NOMO-1 treated with dmso at 0.1 percent for 144 hours (cell line): ENCODE results near the gene S100A11.
"Not testable (repeated sequence)": the region's sequence is repeated elsewhere in the genome, so short reads cannot be mapped to it uniquely, and the experiment has no call there.

Experiments
- DNase-seq: peaks from one replicate; lab custom pipeline; 2025; ENCODE audit not compliant: unreplicated experiment; lab: John Stamatoyannopoulos, UW

Gene S100A11

DNA sequence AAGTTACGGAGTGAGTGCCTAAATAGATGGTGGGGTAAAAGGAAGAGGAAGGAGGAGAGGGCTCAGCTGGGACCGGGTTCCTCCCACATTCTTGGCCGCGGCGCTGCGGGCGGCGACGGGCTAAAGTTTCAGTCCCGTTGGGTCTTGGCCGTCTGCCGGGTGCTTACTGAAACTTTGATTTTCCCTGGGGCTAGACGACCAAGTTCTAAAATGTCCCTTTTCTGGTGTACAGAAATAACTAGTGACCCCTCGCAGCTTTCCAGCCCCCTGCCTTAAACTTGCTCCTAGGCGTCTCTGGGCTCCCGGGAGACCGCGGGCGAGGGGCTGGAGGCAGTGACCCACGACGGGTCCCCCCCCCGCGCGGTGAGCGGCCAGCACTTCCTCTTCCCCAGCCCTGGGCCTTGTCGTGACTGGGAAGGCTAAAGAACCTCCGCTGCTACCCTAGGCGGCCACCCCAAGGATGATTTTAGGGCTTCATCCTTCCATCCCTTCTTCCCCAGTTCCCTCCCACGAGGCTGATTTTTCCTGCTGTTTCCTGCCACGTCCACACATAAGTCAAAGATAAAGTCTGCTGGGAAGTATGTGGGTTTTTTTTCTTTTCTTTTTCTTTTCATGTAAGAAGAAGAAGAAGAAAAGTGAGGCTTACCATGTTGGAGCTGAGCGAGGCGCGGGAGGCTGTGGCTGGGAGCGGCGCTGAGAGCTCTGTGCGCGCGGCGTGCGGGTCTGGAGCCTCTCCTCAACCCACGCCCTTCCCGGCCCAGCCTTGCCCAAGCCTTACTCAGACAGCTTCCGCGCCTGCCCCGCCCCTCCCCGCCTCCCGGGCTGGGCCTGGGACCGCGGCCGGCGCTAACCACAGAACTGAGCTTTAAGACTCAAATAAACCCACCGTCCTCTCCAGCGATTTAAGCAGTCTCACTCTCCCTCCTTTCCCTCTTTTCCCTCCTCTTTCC is at the start of gene S100A11:
Gene S100A11, minus strand, starts transcription at position 738 of the 950 bp plus-strand sequence. Its CDS starts 89 bp downstream, at position 649.
- DNase-seq, result peak; percentile 81

DNA sequence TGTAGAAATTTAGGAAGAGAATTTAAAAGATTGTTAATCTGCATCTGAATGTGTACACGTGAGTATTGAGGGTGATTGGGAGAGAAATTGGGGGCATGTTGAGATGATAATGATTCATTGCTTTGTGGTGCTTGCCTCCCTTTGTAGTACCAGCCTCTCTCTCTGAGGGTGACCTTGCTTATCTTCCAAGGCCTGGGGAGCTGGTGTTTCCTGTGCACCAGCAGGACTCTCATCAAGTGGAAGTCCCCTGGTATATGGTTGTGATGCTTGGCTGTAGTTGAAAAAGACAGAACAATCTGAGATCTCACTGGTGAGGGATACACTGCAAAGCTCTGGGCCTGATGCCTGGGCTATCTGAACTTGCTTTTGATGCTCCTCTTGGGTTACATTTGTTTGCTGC is 48.0 kb upstream of the S100A11 start:
- DNase-seq, result no peak

DNA sequence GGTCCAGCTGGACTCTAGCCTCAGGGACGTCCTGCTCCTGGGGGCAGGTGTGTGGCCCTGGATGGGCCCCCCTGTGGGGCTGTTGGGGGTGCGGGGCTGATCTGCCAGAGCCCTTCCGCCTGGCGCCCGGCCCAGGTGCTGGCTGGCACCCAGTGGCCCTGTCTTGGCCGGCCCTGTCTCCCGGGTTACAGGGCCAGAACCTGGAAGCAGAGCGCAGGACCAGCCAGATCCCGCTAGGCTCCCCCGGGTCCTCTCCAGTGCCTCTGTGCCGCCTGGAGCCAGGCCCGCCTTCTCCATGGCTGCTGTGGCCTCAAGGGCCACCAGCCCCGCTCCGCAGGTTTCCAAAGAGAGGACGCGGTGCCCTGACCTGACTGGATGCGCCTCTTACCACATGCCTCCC is 44.2 kb upstream of the S100A11 start:
- DNase-seq, result not testable (repeated sequence)

DNA sequence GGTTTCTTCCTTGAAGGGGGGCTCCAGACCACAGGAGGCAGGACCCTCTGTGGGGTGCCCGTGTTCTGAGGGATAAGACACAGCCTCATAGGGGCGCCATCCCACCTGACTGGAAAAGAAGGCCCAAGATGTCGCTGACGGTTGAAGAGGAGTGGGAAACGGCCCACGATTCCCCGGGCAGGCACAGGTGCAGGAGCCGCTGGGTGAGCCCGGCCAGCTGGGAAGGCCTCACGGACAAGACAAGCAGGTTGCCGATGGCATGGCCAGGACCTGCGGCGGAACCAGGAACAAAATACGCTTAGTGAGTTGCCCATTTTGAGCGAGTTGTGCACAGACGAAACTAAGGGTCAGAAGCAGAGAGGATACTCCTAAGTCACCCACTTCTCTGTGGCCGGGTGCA is 43.7 kb upstream of the S100A11 start:
- DNase-seq, result not testable (repeated sequence)

DNA sequence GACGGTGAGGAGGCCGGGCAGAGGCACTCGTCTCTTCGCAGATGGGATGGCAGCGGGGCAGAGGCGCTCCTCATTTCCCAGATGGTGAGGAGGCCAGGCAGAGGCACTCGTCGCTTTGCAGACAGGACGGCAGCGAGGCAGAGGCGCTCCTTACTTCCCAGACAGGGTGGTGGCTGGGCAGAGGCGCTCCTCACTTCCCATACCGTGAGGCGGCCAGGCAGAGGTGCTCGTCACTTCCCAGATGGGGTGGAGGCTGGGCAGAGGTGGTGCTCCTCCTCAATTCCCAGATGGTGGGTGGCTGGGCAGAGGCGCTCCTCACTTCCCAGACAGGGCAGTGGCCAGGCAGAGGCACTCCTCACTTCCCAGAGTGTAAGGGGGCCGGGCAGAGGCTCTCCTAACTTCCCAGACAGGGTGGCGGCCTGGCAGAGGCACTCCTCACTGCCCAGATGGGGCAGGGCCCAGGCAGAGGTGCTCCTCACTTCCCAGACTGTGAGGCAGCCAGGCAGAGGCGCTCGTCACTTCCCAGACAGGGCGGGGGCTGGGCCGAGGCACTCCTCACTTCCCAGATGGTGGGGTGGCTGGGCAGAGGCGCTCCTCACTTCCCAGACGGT is 42.1 kb upstream of the S100A11 start:
- DNase-seq, result no peak

DNA sequence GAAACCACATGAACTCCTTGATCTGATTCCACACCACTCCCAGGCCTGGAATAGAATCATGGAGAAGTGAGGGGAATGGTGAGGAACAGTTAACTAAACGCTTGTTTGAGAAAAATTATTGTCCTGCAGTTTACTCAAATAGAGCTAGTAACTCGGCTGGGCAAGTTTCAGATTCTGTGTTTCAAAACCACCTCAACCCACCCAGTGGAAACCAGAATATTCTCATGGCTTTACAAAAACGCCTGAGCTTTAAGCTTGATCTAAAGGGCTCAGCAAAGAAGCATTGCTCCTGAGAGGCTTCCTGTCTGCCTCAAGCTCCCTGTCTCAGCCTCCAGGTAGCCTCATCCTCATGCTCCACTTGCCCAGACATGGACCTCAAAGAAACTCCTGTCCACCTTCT is 35.5 kb upstream of the S100A11 start:
- DNase-seq, result no peak

DNA sequence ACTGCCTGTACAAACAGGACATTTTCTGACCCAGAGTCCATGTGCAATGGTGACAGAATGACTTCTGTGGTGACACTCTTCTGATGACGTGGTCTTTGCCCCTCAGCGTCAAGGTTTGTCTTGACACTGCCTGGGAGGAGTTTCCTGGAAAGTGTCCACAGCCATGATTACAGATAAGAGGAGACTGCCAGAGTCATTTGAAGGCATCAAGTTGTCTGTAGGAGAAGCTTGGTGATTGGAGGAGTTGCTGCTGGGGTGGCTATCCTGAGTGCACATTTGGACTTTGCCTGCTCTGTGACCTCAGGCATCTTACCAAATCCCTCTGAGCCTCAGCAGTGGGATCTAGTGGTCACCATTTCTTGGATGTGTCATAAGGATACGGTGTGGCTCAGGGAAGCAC is 34.3 kb upstream of the S100A11 start:
- no peak for DNase-seq

DNA sequence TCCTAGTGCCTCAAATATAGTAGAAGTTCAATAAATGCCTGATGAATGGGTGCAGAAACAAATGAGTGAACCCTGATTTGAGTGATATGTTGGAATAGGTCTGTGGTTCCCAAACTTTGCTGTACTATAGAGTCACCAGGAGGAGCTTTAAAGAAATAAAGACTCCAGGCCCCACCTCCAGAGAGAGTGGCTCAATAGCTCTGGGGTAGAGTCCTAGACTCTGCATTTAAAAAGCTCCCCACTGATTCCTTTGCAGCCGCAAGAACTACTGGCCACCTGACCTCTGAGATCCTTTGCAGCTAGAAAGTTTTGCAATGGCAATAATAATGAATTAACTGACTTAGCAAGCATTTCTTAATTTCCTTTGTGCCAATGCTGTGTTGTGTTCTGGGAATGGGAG is 31.1 kb upstream of the S100A11 start:
- DNase-seq, result no peak

DNA sequence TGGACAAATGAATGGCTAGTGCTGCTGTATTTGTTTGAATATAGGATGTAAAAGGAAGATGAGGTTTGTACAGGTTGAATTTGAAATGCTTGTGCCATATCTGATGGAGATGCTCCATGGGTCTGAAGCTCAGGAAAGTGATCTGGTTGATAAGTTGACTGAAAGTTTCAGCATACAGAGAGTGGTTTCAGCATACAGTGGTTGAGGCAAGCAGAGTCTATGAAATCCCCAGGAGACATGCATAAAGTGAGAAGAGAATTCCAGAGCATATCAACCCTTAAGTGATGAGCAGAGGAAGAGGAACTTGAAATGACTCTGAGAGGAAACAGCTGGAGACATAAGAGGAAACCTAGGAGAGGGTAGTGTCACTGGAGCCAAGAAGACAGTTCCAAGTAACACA is 30.3 kb upstream of the S100A11 start:
- no peak for DNase-seq

DNA sequence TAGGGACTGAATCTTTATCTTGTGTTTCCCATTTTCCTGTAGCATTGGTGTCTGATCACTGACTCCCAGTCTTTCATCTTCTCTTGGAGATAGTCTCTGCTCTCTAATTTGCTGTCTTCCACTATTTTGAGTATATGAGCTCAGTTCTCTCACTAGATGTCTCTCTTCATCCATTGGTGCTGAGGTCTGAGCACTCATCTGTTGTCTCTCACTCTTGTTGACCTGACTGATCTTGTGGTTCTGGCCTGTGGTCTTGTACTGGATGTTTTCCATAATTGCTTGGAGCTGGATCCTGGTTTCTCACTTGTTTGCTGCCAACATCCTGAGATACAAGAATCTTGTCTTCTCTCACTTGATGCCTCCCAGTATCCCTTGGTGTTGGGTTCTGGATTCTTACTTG is 25.1 kb upstream of the S100A11 start:
- DNase-seq, result no peak

DNA sequence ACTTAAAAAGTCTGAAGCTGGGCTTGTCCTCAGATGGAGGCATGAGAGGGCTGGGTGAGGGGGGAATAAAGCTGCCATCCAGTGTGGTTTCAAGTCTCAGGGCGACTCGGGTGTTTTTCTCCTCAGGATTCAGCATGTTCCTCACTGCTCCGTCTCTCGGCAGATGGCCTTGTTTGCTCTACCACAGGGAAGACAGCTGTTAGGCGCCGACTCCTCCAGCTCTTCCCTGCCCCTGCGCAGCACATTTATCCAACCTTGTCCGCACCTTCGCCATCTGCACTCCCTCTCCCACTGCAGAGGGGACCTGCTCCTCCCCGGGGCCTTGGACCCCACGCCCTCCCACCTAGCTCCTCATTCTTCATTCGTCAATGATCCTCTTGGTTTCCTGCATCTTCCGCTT is 16.6 kb upstream of the S100A11 start:
- DNase-seq, result no peak

DNA sequence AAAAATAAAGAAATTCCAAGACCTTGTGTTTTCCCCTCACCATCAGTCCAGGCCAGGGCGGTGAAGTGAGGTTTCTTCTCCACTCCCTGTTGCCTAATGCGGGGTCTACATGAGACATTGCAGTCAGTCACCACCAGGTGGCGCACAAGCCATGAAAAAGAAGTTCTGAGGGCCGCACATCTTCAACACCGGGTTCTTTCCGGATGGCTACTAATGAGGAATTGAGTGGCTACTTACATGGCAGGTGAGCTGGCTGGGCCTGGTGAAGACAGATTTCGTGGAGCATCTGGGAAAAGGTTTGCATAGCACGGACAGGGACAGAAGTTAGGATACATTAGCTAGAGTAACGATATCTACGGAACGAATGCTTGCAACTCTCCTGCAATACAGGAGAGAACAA is 15.8 kb upstream of the S100A11 start:
- DNase-seq, result peak; percentile 17

DNA sequence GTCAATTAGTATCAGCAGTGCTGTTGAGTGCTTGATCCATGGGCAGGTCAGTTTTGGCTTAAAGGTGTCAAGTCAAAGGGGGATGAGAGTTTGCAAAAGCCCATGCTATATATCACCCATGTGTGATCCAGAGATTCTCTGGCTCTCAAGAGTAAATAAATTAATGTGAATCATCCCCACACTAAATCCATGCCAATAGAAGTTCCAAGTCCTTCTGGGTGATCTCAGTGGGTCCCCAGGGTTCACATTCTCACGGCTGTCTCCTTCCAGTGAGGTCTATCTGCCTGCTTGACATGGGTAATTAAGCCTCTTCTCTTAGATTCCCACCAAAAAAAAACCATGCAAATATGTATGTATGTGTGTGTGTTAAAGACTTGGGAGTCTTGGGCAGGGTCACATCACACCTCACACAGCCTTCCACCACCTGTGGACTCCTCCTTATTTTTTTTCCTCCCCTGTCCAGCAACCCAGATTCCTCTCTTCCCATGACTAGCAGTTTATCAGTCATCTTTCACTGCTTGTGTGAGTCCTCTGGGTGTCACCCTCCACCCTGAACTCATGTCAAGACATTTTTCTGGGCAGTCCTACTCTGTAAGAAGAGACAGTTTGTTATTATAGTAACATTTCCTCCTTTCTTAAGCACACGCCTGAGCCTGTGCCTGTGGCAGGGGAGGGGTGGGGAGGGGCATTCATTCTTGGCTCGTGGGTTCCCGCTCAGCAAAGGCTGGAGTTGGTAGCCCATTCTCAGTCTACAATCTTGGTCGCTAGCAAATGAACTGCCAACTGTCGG is 14.3 kb upstream of the S100A11 start:
- no peak for DNase-seq

DNA sequence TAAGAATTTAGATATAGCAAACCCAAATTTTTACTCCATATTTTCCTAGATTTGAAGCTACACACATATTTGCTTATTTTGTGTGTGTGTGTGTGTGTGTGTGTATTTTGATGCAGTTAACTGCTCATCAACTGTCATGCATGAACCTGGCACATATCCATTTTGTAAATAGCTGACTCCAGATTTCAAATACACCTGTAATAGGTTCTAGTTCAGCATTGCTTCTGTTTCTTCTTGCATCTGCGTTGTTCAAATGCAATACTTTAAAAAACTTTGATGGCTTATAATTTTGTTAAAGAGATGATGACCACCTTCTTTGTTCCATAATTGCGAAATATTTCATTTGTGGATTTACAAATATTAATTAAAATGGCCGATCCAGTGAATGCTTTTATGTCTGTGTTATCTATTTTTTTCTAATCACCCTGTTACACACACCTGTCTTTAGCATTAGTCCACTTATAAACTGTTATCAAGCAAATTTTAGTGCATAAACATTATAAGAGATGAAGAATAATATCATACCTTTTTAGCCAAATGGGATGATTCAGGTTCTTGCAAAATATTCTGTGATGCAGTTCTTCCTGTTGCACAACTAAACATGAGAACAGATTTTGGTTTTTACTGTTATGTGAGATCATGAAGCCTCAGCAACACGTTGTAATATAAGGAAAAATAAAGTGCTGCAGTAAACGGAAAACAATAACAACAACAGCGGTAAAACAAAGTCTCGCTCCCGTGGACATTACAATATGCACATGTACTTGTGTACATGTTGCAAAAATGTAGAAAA is 12.7 kb upstream of the S100A11 start:
- DNase-seq, result peak; percentile 21

DNA sequence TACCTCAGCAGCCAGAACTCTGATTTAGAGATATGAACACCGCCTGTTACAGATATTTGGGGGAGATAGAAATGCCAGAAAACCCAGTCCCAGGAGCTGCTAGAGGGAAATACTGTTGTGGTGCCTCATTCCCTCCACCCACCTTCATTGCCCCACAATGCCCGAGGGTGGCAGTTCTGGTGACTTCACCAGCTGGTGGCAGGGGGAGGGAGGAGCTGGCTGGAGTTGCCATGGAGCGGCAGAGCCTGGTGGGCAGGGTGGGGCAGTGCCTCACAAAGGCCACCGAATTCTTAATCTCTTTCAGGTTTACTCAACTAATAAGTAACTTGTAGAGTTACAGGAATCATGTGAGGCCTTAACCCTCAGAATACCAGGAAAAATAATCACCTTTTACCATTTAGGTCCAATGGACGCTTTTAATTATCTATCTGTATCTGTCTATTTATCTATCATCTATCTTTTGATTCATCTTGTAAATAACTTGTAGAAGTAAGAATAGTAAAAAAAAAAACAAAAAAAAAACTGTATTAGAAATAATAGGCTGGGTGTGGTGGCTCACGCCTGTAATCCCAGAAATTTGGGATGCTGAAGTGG is 11.7 kb upstream of the S100A11 start:
- peak; percentile 88 for DNase-seq

DNA sequence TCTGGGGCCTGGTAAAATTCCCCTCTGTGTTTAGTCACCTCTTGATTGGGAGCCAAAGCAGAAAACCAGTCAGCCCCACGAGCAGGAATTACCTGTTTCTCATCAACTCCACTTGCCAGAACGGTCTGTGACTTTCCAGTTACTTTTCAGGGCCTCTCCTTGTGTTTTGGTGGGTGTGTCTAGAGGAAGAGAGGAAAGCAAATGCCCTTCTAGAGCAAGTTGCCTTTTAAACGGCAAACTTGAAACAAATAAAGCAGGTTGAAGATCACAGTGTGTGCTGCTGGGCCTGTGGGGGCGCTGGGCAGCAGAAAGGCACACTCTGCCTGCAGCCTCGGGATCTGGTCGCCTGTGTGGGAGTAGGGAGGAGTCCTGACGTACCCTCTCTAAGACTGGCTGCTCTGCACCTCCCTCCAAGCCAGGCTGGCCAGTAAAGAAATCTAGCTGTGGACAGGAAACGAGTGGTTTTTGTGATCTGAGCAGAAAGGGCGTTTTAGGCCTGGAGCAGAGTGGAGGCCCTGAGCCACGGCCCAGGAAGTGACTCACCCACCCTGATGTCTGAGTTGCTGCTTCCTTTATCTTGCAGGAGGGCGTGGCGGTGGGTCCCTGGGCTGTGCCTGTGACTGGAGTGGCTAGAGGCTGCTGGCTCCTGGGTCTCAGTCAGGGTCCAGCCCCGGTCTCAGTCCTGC is 11.1 kb upstream of the S100A11 start:
- peak; percentile 100 for DNase-seq

DNA sequence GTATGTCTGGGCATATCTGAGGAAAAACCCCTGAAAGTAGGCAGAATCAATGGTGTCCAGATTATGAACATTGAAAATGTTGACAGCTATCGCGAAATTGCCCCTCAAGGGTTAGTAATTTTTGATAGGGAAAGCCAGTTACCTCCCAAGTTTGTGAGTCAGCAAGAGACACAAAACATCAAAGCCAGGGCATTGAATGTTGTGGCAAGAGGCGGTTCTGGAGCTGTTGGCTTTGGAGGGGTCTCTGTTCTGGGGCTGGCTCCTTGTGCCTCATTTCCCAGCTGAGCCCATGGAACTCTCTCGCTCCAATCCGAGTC is 10.6 kb upstream of the S100A11 start:
- no peak for DNase-seq

DNA sequence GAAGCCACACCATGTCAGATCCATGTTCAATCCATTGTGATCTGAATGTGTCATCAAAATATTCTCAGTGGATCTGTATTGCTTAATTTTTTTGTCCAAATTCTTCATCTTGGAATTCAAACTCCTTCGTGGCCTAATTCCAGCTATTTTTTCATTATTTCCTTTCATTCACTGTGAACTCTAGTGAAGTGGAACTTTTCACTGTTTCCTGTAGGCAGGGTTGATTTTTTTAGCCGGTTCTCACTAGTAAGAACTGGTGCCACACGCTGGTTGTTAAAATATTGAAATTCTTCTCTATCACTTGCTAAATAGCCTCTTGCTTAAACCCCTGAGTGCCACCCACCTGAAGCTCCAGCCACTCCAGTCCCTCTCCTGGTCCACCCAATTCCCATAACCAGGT is 7.6 kb upstream of the S100A11 start:
- DNase-seq, result no peak

DNA sequence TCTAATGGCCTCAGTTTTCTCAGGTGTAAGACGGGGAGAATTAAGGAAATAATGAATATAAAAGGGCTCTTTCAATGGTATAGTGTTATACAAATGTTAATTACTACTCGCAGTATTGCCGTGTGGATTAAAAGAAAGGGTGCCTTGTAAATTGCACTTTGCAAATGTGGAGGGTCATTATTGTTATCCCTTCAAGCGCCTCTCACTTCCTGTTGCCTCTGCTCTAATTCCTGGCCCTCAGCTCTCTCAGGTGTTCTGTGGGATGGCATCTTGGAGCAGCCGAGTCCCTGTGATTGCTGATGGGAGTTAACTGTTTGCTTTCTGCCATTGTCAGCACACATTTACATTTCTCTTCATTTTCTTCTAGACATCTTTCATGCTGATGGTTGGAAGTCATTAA is 7.1 kb upstream of the S100A11 start:
- DNase-seq, result no peak

DNA sequence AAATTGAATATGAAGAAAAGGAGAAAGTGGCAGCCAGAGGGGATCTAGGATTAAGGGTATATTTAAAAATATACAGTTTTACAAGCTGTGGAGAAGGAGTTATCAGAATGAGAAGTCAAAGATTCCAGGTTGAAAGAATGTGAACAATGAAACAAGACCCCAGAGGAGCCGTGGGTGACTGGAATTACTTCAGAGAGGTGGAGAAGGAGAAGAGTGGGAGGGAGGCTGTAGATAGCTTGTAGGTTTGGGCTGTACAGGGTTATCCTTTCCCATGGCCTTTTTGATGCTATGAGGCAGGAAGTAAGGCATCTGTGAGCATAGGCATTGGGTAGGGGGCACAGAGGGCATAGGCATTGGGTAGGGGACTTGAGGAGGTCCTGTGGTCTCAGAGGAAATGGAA is 5.2 kb upstream of the S100A11 start:
- DNase-seq, result no peak
